ENCODE data around the gene SH3D19. TPM values are rescaled to one million over a fixed set of nuclear protein-coding genes. Genes with fewer than 3 reads are reported as not detected.

SH3D19 gene
- total RNA-seq, 4 donors from 2014 or later = 269 to 357 (median 314) TPM

- TF ChIP-seq CTCF (IDR thresholded peaks at IDR 0.05; ENCODE audit: low read depth) = no peak
Measured at GRCh38 chr4:151184523-151185458, 140.6 kb downstream of the SH3D19 start.

DNA sequence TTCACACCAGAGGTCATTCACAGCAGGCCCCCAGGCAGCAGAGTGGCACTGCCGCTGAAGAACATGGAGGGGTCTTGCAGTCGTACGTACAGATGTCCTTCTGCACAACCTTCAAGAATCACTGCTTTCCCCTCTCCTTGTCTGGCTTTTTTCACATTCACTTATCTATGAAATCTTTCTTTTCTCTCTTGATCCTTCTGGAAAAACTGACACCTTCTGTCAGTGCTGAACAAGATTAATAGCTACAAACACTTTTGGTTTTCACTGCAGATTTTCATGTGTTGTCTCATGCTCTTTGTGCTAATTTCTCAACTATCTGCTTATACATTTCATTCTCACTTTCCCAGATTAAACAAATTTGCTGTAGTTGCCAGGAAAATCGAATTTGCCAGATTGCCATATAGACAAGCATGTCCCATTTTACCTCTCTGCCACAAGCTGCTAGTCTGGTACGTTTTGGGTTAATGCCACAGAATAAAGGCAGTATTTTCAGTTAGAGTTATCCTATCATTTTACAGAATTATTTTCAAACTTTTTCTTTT lies 142.9 kb downstream of the SH3D19 start:
- no peak for TF ChIP-seq CTCF (IDR thresholded peaks at IDR 0.05; ENCODE audit: low read depth)

GRCh38 chr4:151176685-151177084 lies 148.7 kb downstream of the SH3D19 start:
- TF ChIP-seq CTCF (IDR thresholded peaks at IDR 0.05; ENCODE audit: low read depth) = no peak

DNA sequence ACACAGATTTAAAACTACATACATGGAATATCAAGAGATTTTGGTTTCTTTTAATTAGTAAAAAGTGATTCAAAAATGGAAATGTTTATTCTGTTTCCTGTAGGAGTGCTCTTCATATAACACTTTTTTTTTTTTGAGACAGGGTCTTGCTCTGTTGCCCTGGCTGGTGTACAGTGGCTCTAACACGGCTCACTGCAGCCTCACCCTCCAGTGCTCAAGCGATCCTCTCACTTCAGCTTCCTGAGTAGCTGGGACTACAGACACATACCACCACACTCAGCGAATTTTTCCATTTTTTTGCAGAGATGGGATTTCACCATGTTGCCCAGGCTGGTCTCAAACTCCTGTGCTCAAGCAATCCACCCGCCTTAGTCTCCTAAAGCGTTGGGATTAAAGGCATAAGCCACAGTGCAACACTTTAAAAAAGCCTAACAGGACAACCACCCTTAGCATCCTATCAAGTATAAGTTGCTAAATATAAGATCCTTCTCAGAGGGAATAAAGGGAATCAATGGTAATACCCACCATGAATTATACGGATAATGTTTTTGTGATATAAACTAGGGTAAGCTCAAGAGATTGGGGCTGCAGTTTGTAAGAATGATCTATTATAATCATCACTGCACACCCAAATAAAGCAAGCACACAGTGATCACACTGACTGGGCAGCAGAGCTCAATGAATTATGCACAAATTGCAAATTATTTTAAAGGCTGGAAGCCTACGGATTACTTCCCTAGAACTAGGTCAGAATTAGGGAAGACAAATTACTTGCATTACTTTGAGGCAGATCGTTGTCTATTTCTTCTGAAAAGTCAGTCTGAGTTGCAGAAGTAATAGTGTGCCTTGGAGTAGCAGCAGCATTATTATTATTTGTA lies 149.4 kb downstream of the SH3D19 start:
- no peak for TF ChIP-seq CTCF (IDR thresholded peaks at IDR 0.05; ENCODE audit: low read depth)

- TF ChIP-seq CTCF (IDR thresholded peaks at IDR 0.05; ENCODE audit: low read depth) = no peak
Measured at GRCh38 chr4:151175233-151175632, 150.2 kb downstream of the SH3D19 start.

DNA sequence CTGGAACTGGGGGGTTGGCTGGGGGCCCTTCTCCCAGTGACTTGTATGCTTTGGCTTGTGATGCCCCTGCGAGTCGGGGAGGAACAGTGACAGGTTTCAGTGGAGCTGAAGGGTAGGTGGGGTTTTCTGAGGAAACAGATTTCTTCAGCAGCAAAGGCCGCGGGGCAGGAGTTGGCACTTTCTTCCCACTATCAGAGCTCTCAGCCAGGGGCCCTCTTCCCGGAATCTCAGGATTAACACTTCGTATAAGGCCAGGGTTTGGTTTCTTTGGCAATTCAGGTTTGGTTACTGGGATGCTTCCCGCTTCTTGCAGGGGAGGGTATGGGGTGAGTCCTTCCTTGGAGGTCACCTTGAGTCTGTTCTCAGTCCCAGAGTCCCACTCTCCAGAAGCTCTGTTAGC lies 150.6 kb downstream of the SH3D19 start:
- no peak for TF ChIP-seq CTCF (IDR thresholded peaks at IDR 0.05; ENCODE audit: low read depth)

- TF ChIP-seq CTCF (IDR thresholded peaks at IDR 0.05; ENCODE audit: low read depth) = no peak
Measured at GRCh38 chr4:151173871-151174270, 151.5 kb downstream of the SH3D19 start.
